Measurements from ENCODE around the gene SPART.

SPART gene, protein sequence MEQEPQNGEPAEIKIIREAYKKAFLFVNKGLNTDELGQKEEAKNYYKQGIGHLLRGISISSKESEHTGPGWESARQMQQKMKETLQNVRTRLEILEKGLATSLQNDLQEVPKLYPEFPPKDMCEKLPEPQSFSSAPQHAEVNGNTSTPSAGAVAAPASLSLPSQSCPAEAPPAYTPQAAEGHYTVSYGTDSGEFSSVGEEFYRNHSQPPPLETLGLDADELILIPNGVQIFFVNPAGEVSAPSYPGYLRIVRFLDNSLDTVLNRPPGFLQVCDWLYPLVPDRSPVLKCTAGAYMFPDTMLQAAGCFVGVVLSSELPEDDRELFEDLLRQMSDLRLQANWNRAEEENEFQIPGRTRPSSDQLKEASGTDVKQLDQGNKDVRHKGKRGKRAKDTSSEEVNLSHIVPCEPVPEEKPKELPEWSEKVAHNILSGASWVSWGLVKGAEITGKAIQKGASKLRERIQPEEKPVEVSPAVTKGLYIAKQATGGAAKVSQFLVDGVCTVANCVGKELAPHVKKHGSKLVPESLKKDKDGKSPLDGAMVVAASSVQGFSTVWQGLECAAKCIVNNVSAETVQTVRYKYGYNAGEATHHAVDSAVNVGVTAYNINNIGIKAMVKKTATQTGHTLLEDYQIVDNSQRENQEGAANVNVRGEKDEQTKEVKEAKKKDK

DNA sequence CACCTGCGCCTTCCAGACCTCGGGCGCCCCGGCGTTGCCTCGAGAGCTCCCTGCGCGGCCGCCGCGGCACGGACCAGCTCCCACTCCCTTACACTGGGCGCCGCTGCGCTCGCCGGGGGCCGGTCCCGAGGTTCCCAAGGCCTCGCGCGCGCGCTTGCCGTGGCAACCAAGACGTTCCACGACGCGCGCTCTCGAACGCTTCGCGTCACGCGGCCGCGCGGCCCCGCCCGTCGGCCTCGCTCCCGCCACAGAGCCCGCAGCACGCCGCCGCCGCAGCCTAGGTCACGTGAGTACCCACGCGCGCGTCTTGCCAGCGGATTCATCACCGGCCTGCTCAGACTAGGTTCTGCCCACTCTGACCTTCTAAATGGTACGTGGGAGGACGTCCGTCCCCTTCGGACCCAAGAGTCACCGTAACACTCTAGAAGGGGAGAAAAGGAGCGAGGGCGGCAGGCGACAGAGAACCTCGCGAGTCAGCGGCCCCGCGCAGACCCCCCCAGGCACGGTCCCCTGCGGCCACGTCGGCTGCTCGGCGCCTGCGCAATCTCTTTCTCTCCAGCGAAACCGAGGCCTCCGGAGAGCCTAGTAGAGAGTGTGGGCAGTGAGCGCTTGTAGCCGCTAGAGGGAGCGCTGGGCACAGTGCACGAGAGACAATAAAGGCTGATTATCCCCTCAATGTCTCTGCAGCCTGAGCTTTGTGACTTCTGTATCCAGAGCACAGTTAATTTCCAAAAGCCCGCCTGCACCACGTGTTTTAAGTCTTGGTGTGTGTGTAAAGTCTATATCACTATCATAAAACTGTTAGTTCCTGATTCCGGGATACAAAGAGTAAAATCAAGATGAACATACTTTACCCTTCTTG, at the start of gene SPART:
SPART (minus strand) TSS at position 173 of the 862 bp plus-strand sequence. CDS start 10,564 bp downstream, outside the sequence.
- peak; percentile 76 for DNase-seq

GRCh38 chr13:36395280-36395679, 49.1 kb upstream of the SPART start:
- DNase-seq, result no peak

- no peak for DNase-seq
These were observed 39.3 kb upstream of the SPART start for GRCh38 chr13:36385489-36385888.

DNA sequence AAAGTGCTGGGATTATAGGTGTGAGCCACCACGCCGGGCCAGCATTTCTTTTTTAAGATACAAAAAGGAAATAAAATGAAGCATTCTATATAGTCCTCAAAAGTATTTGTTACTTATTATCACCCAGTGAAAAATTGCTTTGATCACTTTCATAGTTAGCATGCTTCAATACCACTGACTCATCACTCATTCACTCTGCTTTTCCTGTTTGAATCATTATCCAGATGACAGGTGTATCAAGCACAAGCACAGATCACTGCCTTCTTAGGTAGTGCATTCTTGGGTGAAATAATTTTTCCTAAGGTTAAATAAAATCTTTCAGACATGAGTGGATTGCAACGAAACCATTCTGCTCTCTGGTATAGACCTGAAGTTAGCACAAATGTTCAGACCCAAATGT, 35.8 kb upstream of the SPART start:
- DNase-seq, result no peak

DNA sequence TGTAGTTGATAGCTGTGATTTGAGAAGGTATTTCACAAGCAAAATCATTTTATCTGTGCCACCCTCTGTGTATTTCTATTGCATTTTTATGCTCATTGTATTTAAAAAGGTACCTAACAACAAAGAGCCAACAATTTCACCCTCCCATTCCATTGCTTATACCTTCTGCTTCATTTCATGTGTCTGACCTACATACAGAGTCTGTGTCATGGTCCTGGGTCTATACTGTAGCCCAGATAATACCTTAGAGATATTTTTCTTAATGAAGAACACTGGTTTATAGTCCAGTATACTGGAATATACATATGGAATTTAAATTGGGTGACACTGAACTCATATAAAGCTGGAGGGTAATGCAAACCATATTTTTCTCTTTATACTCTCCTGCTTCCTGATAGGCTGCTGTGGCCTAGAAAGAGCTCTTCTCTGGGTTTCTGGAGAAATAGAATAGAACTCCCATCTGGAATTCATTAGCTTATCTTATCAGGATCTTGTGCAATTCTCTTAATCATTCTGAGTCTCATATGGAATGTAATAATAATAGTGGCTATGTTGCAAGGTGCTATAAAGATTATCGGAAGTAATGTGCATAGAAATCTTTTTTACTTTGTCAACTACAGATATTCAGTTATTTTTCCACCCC, 31.8 kb upstream of the SPART start:
- DNase-seq, result no peak

DNA sequence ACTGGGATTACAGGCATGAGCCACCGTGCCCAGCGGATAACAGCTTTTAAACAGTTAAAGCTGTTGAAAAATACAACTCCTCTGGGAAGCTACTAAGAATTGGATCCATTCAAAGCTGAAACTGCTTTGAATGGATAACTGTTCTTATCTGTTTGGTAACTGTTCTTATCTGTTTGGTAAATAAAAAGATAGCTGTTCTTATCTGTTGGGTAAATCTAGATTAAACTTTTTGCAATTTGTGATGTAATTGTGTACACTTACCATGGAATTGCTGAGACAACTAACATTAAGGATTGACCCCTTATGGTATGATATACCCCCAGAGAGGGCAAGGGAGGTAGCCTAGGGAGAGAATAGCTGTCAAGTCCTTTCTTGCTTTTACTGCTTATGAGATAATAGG, 27.9 kb upstream of the SPART start:
- no peak for DNase-seq

DNA sequence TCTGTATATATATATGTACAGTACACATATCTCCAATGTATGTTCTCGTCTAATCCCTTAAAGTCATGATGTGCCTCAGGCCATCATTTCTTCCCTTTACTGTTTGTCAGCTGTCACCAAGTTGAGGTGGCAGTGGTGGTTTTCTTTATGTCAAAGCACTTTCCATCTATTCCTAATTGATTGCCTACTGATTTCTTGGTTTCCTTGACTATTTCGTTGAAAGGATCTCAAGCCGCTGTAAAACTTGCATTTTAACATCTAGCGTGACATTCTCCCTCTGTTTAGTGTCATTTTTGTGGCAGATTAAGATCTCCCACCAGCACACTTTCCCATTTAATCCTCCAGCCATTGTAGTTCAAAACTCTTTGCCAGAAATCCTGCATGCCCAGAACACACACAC, 25.0 kb upstream of the SPART start:
- DNase-seq, result no peak

DNA sequence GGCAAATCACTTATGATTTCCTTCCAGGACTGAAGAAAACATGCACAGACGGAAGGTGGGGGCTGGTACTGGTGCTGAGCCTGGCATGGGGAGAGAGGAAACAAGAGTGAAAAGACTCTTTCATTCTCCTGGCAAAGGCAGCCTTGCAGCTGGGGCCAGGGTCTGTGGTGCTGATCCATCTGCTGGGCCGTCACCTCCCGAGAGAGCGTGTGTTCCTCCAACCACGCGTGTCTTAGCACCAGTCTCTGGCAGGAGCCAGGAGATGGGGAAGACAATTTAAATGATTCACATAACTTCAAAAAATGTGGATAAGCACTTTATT, 23.9 kb upstream of the SPART start:
- no peak for DNase-seq

DNA sequence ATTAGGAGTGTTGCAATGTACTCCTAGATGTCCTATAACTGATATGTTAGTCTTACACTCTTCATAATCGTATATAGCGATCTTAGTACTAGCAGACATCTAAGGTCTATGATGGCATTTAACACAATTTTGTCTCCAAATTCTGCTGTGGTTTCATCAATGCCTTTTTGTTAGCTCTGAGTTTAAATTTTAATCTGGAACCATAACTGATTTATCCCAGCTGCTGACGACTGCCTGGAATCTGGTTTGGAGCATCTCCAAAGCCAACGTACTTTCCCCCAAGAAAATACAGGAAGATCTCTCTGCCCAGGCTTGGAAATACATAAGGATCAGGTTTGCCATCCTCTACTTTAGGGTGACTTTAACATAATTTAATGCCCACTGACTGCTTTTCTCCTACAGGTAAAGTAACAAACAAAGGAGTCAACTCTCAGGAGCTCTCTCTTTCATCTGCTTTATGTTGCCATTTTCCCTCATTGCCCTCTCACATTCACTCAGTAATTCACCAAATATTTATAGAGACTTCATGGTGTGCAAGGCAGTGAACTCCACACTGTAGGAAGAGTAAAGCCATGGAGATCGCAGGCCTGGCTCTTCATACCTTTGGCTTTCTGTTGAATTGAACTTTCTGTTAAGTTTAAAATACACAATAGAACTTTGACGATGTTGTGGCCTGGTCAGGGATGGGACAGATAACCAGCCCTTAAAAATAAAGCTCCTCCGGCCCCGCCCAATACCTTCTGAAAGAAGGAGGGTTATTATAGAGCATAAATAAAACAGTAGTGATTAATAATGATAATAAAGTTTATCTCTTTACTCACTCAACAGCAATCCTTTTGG, 23.3 kb upstream of the SPART start:
- DNase-seq, result no peak

DNA sequence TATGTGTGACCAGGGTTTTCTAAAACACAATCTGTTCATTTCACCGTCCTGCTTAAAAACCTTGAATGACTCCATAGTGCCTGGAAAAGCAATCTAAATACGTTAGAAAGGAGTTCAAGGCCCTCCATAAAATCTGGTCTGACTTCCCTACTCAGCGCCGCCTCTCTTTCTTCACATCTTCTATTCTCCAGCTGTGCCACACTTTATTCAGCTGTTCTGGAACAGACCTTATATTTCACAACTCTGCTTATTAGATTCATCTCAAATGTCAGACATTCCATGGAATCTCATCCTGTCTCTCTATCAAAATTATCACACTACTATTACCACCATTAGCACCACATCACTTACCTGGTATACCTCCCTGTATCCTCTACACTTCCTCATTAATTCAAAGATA, 19.8 kb upstream of the SPART start:
- DNase-seq, result no peak

GRCh38 chr13:36363366-36363863, 17.2 kb upstream of the SPART start:
- DNase-seq, result no peak

GRCh38 chr13:36362914-36363313, 16.7 kb upstream of the SPART start:
- no peak for DNase-seq

- no peak for DNase-seq
These were observed 16.1 kb upstream of the SPART start for GRCh38 chr13:36362251-36362650.

GRCh38 chr13:36360903-36361302, 14.7 kb upstream of the SPART start:
- no peak for DNase-seq

GRCh38 chr13:36359301-36359950, 13.2 kb upstream of the SPART start:
- DNase-seq, result no peak

- DNase-seq, result no peak
These were observed 12.1 kb upstream of the SPART start for GRCh38 chr13:36358175-36358718.

- no peak for DNase-seq
These were observed 11.5 kb upstream of the SPART start for GRCh38 chr13:36357692-36358091.

- DNase-seq, result no peak
These were observed 11.0 kb upstream of the SPART start for GRCh38 chr13:36357231-36357630.

- DNase-seq, result no peak
These were observed 9.9 kb upstream of the SPART start for GRCh38 chr13:36356058-36356457.

GRCh38 chr13:36355632-36356031, 9.4 kb upstream of the SPART start:
- DNase-seq, result no peak

Measured in GOT3 (cell line).